HUDEP-2 (cell line): ENCODE data around the gene SYNDIG1.

ENCODE experiments used
- DNase-seq, 76 experiments: peaks; one replicate each; lab custom pipeline; 2025; ENCODE audit not compliant: unreplicated experiment in 76 of 76; lab: John Stamatoyannopoulos, UW

SYNDIG1 gene

GRCh38 chr20:24699321-24700165 lies 230.1 kb downstream of the SYNDIG1 start:
- no peak for DNase-seq

- DNase-seq: no peak
Measured at GRCh38 chr20:24700166-24700860, 230.9 kb downstream of the SYNDIG1 start.

- DNase-seq: no peak
Measured at GRCh38 chr20:24701027-24701426, 231.6 kb downstream of the SYNDIG1 start.

DNA sequence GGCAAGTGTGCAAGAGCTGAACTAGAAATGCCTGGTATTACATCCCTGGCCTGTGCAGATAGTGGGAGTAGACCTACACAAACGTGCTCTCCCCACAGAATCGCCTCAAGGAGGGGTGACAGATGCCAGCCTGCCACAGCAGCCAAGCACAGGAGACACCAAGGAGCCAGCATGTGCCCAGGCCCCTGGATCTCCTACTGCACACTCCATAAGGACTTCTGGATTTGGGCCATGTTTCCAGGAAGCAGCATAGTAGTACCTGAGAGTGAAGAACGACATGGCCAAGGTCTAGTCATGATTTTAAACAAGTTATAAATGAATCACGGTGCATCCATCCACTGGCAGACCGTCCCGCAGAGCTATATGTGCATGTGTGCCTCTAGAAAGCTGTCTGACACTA lies 232.2 kb downstream of the SYNDIG1 start:
- no peak for DNase-seq

- no peak for DNase-seq
Measured at GRCh38 chr20:24702501-24703283, 233.3 kb downstream of the SYNDIG1 start.

DNA sequence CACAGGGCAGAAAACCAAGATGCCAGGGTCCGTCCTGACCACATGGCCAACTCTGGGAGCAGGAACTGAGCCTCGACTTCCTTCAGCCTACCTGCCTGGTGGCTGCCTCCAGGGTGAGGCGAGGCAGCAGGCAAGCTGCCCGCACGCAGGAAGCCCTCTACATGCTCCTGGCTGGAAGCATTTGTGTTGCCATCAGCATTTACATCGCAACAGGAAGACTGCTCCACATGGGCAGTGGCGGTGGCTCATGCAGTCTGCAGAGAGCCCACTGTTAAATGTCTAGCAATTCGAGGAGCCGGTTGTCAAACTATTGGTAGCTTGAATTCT lies 233.8 kb downstream of the SYNDIG1 start:
- DNase-seq: no peak

GRCh38 chr20:24704899-24705298 lies 235.5 kb downstream of the SYNDIG1 start:
- no peak for DNase-seq

- no peak for DNase-seq
Measured at GRCh38 chr20:24705486-24705885, 236.1 kb downstream of the SYNDIG1 start.

GRCh38 chr20:24708411-24709295 lies 239.2 kb downstream of the SYNDIG1 start:
- DNase-seq: no peak
